GM18499 (cell line): Measurements from ENCODE around the gene APBB1.
A peak's percentile ranks its signal among the peaks of the same experiment; 100 is the strongest.

Experiments
- ATAC-seq: cut with Tn5 transposase; IDR thresholded peaks from one replicate; pipeline ENCODE4 v1.9.1; 2021; ENCODE audit warnings: moderate number of reproducible peaks; ENCODE audit not compliant: insufficient read depth, unreplicated experiment

Gene APBB1

DNA sequence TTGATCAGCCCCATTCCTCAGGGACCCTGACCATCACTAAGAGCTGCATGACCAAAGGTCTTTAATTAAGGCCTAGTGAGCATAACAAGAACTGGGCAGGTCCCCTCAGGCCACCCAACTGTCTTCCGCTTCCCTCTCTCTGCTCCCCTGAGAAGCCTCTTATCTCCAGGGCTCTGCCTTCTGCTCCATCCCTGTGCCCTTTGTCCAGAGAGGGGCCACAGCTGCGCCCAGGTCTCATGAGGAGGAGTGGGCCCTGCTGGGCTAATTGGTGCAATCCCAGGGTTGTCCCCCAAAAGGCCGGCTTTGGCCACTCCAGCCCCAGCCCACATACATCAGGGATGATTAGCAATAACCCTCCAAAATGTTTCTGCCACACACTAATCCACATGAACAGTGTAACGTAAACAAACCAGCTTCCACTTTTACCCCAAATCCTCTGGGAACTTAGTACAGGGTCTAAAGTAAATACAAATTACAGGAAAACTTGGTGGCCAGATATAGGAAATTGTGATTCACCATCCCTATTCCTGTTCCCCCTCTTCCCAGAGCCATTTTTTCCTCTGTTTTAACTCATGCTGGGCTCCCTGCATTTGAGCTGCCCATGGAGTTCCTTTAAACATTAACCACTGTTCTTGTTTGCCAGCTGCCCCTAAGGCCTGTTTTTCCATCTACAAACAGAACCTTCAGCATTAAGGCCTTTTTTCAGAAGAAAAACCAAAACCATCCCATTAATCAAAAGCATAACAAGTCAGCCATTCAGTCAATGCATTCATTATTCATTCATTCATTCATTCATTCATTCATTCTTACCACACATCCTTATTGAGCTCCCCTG is 64.0 kb downstream of the APBB1 start:
- no peak for ATAC-seq

DNA sequence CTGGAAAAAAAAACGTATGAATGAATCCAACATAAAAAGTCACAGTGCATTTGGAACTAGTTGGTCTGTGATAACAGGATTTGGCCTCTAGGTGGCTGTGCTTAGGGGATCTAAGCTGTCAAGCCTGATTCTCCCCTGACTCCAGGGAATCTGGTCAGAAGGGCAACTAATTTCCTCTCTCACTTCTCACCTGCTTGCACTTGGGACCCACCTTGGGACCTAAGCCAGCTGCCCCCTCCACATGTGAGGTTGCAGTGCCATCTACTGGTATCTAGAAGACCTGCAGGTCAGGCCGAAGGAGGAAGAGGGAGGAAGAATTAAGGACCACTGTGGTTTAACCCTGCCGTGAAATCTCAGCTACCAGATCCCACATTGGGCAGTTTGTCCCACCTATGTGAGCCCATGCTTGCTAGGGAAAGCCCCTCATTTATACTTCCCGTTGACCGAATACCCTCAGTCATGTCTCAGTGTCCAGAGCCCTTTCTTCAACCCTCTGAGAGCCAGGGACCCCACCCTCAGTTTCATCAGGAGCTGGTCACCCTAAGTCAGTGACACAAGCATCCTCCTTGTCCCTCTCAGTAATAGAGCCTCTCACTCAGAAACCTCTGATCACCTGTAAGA is 65.4 kb downstream of the APBB1 start:
- peak; percentile 71 for ATAC-seq

DNA sequence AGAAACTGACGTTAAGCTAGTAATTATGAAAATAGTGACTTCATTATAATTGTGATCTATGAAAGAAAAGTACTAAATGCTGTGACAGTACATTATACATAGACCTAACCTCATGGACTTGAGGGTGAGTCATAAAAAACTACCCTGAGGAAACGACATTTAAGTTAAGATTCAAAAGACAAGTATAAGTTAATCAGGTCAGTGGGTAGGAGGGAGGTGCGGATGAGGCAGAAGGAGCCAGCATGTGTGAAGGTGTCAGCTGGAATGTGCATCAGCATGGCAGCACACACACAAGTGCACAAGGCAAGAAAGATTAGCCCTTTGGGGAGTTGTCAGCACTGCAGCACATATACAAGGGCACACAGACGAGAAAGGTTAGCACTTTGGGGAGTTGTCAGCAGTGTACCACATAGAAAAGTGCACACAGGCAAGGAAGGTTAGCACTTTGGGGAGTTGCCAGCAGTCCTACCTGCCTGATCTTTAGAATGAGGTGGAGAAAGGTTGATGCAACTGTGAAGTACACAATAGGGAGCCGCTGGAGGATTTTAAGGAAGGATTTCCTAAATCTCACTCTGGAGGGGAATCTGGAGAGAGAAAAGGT is 67.0 kb downstream of the APBB1 start:
- ATAC-seq, result no peak

DNA sequence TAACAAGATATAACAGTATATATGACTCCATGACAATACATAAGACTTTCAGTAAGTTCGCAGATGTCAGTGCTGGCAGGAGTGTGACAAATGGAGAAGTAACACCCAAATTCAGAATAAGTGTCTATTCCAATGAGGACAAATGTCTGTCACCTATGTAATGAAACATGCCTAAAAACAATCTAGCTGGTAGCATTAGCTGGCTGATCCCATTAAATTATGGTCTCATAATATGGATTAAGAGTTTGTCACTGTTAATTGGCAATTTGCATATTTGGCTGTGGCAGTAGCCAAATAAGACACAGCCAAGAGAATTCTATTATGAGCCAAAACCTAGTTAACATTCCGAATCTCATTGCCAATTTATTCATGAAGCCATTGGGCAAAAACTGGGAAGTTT is 68.4 kb downstream of the APBB1 start:
- no peak for ATAC-seq

DNA sequence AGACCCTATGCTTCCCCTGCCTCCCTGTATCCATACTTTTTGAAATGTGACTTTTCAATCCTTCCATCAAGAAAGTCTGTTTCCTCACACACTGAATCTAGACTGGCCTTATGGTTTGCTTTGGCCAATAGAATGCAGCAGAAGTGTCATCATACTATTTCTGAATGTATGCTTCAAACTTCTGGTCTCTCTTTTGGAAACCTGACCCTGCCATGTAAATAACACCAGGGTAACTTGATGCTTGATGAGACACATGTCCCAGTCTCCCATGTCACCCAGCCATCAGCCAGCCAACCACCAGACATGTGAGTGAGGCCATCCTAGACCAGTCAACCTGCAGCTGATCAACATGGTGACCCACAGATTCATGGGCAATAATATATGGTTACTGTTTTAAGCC is 68.9 kb downstream of the APBB1 start:
- ATAC-seq, result no peak

DNA sequence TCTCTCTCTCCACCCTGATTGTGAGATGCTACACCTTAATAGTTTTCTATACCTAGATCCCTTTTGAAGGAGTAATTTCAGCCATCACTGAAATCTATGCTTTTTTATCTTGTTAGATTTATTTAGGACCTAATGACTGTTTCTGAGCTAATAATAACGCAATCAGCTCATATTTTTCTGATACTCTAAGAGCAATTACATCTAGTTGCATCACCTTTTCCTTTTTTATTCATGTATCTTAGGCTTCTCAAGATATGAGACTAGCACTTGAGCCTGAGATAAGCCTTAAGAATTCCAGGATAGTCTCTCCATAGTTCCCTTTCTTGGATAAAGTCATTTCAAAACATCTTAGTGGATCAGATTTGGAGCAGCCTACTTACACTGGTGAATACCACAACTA is 73.5 kb downstream of the APBB1 start:
- ATAC-seq, result no peak
